ENCODE data around the gene PAXX. TPM values are rescaled to one million over a fixed set of nuclear protein-coding genes. Genes with fewer than 3 reads are reported as not detected.

The PAXX gene
- total RNA-seq, 1 donor from 2014 or later: 87.0 TPM

GRCh38 chr9:137014166-137014565, 21.9 kb downstream of the PAXX start:
- no peak for DNase-seq (ENCODE audit: low spot score in 2 of 2)
- H3K27ac ChIP-seq: no peak overlapping the region
- intact Hi-C loops (cut with DNase I): no loop called here
- no peaks in the 10 kb centered on the region for H3K27me3 ChIP-seq
- H3K4me3 ChIP-seq: no peak overlapping the region
- no peak for TF ChIP-seq CTCF (IDR thresholded peaks at IDR 0.05)
- no peaks in the 10 kb centered on the region for H3K9me3 ChIP-seq
- no peaks in the 10 kb centered on the region for H3K4me1 ChIP-seq
- peaks cover 50 to 81% of the 10 kb centered on the region in 2 donors for H3K36me3 ChIP-seq

DNA sequence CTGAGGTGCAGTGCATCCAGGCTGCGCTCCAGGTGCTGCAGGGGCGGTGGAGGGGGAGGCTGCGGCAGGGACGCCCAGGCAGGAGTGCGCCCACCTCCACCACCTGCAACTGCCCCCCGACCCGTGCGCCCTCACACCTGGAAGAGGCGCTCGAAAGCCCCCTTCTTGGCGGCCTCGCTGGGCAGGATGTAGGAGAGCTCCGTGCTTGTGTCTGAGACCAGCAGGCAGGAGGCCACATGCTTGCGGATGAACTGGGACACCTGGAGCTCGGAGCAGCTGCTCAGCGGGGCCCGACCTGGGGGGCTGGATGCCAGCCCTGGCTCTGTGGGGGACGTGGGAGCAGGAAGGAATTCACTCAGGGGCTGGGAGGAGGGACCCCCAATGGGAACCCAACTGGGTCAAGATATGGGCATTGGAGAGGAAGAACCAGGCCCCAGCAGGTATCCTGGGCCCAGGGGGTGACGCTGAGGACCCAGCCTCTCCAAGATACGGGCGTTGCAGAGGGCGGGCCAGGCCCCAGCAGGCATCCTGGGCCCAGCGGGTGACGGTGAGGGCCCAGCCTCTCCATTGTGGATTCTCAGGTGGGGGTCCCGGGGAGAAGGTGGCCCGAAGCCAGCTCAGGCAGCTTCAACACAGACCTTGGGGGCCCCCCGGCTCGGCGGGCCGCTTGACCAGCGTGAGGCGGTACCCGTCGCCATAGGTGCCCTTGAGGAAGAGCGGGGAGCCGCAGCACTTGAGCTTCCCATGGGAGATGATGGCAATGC, 22.7 kb downstream of the PAXX start:
- H3K36me3 ChIP-seq: peaks cover 50 to 74% of the 10 kb centered on the region in 2 donors
- intact Hi-C loops (cut with DNase I): no loop called here
- H3K4me1 ChIP-seq: no peaks in the 10 kb centered on the region
- H3K27ac ChIP-seq: no peak overlapping the region
- TF ChIP-seq CTCF (IDR thresholded peaks at IDR 0.05): no peak
- no peaks in the 10 kb centered on the region for H3K27me3 ChIP-seq
- no peak for DNase-seq (ENCODE audit: low spot score in 2 of 2)
- H3K9me3 ChIP-seq: no peaks in the 10 kb centered on the region
- H3K4me3 ChIP-seq: no peak overlapping the region

- Histone ChIP-seq H3K4me3 (no peak overlapping the region), H3K4me1 (no peaks in the 10 kb centered on the region), H3K9me3 (no peaks in the 10 kb centered on the region), H3K27ac (no peak overlapping the region), H3K27me3 (no peaks in the 10 kb centered on the region), H3K36me3 (peaks cover 50 to 76% of the 10 kb centered on the region in 2 donors)
- intact Hi-C loops (cut with DNase I): no loop called here
- TF ChIP-seq CTCF (IDR thresholded peaks at IDR 0.05): no peak
- no peak for DNase-seq (ENCODE audit: low spot score in 2 of 2)
These were observed 23.3 kb downstream of the PAXX start for GRCh38 chr9:137015540-137015930.

GRCh38 chr9:137015976-137016375, 23.8 kb downstream of the PAXX start:
- H3K9me3 ChIP-seq: no peaks in the 10 kb centered on the region
- no peaks in the 10 kb centered on the region for H3K27me3 ChIP-seq
- no peak for DNase-seq (ENCODE audit: low spot score in 2 of 2)
- H3K4me3 ChIP-seq: no peak overlapping the region
- peaks cover 49 to 80% of the 10 kb centered on the region in 2 donors for H3K36me3 ChIP-seq
- H3K27ac ChIP-seq: no peak overlapping the region
- no peak for TF ChIP-seq CTCF (IDR thresholded peaks at IDR 0.05)
- no peaks in the 10 kb centered on the region for H3K4me1 ChIP-seq
- intact Hi-C loops (cut with DNase I): no loop called here

GRCh38 chr9:137016436-137016835, 24.2 kb downstream of the PAXX start:
- Histone ChIP-seq H3K4me1 (no peaks in the 10 kb centered on the region), H3K27ac (no peak overlapping the region), H3K27me3 (no peaks in the 10 kb centered on the region), H3K36me3 (peaks cover 47 to 77% of the 10 kb centered on the region in 2 donors), H3K4me3 (no peak overlapping the region), H3K9me3 (no peaks in the 10 kb centered on the region)
- intact Hi-C loops (cut with DNase I): no loop called here
- TF ChIP-seq CTCF (IDR thresholded peaks at IDR 0.05): no peak
- DNase-seq (ENCODE audit: low spot score in 2 of 2): no peak
